Keratinocyte (primary cell): ENCODE data around the gene KCTD14.

Source experiments
- CTCF ChIP-seq, 3 experiments: IDR thresholded peaks in 1 of 3; conservative IDR thresholded peaks in 1 of 3; optimal IDR thresholded peaks in 1 of 3; 2 replicates in 2 of 3; 3 replicates in 1 of 3; pipeline versions ENCODE3 to v1.5.1; 2011; ENCODE audit warnings: low read length in 3 of 3, mild to moderate bottlenecking in 3 of 3, moderate library complexity in 2 of 3, control low read depth in 1 of 3, inconsistent platforms in 1 of 3; ENCODE audit not compliant: insufficient read depth in 2 of 3; ENCODE audit errors: extremely low read depth in 1 of 3
- EZH2 ChIP-seq: IDR thresholded peaks from one replicate; pipeline ENCODE4 v1.6.1; 2012; ENCODE audit warnings: inconsistent platforms, mild to moderate bottlenecking, low read length, moderate library complexity

- no peak for TF ChIP-seq CTCF (optimal IDR thresholded peaks at IDR 0.05 in 1 of 3, IDR thresholded peaks at IDR 0.05 in 1 of 3, conservative IDR thresholded peaks at IDR 0.05 in 1 of 3; ENCODE audit: extremely low read depth in 1 of 3, insufficient read depth in 2 of 3, low read length in 3 of 3)
- TF ChIP-seq EZH2 = no peak
These were observed 21.6 kb upstream of the KCTD14 start for GRCh38 chr11:78044706-78045105.
